ENCODE data around the gene GRB2.
"Not testable (repeated sequence)": the region's sequence is repeated elsewhere in the genome, so short reads cannot be mapped to it uniquely, and the experiment has no call there.

The GRB2 gene

DNA sequence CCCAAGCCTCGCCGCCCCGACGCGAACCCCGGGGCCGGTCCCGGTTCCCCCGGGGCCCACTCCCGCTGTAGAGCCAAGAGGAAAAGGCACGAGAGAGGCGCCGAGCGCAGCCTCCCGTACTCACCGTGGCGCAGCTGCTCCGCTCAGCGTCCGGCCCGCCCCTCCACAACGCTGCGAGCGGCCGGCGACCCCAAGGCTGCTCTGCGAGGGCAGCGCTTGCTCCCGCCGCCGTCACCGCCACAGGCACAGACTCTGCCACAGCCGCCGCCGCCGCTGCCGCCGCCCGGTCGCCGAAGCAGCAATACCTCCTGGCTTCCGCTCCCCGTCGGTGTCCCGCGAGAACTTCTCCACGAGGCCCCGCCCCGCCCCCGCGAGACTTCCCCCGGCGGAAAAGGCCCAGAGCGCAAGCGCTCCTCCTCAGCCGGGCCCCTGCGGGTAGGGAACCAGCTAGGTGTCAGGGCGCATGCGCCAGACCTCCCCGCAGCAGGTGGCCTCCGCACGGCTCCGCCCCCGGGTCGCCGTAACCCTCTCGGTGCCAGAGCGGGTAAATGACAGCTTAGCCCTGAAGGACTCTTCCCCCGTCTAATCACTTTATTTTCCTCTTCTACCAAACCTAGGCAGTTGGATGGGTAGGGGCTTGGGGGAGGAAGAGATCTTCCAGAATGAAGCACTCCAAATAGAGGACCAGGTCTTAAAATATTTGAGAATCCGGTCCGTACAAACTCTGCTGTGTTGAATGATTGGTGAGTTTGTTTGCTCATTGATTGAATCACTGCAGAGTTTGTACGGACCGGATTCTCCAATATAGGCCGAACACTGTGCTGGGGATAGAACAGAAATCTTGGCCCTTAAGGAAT lies at the start of gene GRB2:
Gene GRB2 (minus strand): TSS at position 314 of the 857 bp plus-strand sequence. CDS start 12,050 bp downstream, outside the sequence.
- peak; percentile 93 to 100 (median 99) for DNase-seq
- intact Hi-C loops (cut with DNase I) = loop anchor here (2.0 kb wide), 1 partner anchor 83 kb away; no protein-coding TSS in a partner anchor

DNA sequence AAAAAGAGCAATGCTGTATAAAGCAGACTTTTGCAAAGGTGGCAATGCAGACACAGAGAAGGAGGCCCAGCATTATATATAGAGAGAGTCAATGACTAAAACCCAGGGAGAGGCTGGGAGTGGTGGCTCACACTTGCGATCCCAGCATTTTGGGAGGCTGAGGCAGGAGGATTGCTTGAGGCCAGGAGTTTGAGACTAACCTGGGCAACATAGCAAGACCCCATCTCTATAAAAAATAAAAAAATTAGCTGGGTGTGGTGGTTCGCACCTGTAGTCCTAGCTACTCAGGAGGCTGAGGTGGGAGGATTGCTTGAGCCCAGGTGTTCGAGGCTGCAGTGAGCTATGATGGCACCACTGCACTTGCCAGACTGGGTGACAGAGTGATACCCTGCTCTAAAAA lies 49.2 kb upstream of the GRB2 start:
- intact Hi-C loops (cut with DNase I) = loop anchor here (5.0 kb wide), 1 partner anchor 63 kb away; the partner anchor contains the start of genes CASKIN2 and TSEN54
- not testable (repeated sequence) for DNase-seq

DNA sequence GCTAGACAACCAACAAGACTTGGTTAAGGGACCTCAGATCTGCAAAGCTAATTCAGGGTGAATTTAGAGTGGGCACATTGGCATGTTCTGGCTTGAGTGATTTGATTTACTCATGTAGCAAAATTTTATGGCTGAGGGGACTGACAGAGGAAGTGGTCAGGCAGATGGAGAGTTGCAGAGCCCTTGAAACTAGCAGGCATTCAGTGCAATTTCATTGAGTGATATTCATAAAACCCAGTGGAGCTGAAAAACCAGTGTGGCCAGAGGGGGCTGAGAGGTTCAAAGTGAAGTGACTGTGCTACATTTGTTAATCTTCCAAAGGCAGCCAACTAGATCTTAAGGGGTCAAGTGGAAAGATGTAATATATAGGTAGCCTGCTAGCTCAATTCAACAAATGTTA lies 48.7 kb upstream of the GRB2 start:
- intact Hi-C loops (cut with DNase I) = no loop called here
- DNase-seq = no peak

DNA sequence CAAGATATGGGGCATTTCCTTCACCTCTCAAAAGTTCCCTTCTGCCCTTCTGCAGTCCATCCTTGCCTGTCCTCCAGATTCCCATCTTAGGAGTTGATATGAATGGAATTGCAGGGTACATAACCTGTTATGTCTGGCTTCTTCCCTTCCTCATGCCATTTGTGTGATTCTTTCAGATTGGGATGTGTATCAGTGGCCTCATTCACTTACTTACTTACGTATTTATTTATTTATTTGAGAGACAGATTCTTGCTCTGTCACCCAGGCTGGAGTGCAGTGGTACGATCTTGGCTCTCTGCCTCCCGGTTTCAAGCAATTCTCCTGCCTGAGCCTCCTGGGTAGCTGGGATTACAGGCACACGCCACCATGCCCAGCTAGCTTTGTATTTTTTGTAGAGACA lies 44.8 kb upstream of the GRB2 start:
- no peak for DNase-seq
- intact Hi-C loops (cut with DNase I) = no loop called here

DNA sequence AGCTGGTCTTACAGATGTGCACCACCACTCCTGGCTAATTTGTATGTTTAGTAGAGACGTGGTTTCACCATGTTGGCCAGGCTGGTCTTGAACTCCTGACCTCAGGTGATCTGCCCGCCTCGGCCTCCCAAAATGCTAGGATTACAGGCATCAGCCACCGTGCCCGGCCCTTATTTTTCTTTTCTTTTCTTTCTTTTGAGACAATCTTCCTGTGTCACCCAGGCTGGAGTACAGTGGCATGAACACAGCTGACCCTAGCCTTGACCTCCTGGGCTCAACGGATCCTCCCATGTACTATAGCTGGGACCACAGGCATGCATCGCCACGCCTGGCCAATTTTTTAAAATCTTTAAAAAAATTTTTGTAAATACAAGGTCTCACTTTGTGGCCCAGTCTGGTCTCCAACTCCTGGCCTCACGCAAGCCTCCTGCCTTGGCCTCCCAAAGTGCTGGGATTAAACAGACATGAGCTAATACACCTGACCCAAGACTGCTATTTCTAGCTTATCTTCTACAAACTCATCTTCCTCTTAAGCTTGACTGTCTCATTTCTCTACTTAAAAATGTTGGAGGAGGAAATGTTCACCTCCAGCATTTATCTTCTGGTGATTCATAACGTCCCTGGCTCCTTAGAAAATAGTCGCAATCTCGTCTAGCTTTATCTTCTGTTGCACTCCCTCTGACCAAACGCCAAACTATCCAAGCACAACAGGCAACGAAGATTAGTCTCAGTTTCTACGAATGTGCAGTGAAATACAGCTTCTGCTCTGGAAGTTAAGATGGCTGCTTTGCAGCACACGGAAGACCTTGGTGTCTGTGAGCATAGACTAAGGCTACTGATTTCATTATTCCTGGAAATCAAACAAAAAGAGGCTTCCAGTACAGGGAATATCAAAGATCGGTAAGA lies 42.7 kb upstream of the GRB2 start:
- intact Hi-C loops (cut with DNase I) = no loop called here
- no peak for DNase-seq

DNA sequence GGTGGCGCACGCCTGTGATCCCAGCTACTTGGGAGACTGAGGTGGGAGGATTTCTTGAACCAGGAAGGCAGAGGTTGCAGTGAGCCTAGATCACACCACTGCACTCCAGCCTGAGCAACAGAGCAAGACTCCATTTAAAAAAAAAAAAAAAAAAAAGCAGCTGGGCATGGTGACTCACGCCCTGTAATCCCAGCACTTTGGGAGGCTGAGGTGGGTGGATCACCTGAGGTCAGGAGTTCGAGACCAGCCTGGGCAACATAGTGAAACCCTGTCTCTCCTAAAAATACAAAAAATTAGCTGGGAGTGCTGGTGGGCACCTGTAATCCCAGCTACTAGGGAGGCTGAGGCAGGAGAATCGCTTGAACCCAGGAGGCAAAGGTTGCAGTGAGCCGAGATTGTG lies 40.4 kb upstream of the GRB2 start:
- DNase-seq; intact Hi-C loops (cut with DNase I): not testable (repeated sequence)

DNA sequence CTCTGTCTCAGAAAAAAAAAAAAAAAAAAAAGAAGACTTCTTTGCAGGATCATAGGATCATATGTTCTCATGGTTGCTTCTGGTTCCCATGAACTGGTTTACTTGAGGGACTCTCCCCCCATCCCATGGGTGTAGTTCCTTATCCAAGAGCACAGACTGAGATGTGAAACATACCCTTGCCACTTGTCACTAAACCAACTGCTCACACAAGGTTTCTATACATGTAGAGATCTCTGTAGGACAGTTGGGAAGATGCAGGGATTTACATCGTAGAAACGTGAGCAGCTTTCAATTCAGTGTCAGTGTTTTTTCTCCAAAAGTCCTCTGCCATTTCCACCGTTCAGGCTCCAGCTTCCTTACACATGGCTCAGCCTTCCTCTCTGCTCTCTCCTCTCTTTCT lies 39.8 kb upstream of the GRB2 start:
- intact Hi-C loops (cut with DNase I) = no loop called here

DNA sequence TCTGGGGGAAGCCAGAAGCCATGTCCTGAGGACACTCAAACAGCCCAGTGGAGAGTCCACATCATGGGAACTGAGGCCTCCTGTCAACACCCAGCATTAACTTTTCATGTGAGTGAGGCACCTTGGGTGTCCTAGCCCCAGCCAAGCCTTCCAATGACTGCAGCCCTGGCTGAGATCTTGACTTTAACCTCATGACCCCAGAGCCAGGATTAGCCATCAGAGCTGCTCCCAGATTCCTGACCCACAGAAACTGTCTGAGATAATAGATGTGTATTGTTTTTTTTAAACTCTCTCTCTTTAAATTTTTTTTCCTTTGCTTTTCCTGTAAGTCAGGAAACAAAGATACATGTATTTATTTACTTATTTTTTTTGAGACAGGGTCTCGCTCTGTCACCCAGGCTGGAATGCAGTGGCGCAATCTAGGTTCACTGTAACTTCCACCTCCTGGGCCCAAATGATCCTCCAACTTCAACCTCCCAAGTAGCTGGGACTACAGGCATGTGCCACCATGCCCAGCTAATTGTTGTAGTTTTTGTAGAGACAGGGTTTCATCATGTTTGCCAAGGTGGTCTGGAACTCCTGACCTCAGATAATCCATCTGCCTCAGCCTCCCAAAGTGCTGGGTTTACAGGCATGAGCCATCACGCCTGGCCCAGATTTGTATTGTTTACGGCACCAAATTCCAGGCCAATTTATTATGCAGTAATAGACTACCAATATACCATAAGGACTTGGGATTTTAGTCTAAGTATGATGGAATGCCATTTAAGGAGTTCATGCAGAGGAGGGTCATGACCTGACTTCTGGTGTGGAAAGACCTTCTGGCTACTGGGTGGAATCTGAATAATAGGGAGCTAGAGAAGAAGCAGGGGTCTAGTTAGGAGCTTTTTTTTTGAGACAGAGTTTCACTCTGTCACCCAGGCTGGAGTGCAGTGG lies 37.0 kb upstream of the GRB2 start:
- DNase-seq = no peak
- intact Hi-C loops (cut with DNase I) = no loop called here

More for the DNA sequence above, 39.8 kb upstream of the GRB2 start:
- no peak for DNase-seq

DNA sequence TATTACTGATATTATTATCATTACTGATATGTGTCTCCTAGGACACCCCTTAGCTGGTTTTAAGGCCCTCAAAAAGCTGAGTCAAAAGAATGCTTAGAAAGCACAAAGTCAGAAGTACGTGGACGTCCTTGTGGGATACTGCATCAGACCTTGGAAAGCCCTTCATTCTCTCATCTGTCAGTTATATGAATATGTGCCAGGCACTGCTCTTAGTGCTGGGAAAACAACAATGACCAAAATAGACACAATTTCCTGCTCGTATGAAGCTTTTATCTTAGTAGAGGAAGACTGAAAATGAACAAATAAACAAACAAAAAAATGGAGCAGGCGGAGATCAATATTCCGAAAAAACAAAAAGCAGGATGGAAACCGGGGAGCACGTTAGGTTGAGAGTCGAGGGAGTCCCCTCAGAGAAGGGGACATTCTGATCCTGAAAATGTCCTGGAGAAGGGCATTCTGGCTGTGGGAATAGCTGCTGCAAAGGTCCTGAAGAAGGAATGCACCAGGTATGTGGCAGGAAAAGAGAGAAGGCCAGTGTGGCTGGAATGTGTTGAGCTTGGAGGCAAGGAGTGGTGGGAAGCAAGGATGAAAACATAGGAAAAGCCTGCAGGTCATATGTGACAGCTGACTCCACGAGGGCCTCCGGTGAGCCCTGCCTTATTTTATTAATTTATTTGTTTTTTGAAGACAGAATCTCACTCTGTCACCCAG lies 35.4 kb upstream of the GRB2 start:
- intact Hi-C loops (cut with DNase I) = no loop called here

DNA sequence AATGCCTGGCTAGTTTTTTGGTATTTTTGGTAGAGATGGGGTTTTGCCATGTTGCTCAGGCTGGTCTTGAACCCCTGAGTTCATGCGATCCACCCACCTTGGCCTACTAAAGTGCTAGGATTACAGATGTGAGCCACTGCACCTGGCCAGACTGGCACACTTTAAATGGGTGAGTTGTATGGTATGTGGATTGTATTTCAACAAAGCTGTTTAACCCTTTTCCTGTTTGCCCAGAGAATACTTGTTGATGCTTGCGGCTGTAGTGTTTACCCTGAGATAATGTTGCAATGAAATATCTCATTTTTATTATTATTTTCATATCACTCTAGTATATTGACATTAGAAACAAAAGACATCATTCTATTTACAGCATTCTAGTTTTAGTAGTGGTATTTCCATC lies 33.8 kb upstream of the GRB2 start:
- intact Hi-C loops (cut with DNase I) = no loop called here

More for the DNA sequence above, 35.4 kb upstream of the GRB2 start:
- DNase-seq = no peak

DNA sequence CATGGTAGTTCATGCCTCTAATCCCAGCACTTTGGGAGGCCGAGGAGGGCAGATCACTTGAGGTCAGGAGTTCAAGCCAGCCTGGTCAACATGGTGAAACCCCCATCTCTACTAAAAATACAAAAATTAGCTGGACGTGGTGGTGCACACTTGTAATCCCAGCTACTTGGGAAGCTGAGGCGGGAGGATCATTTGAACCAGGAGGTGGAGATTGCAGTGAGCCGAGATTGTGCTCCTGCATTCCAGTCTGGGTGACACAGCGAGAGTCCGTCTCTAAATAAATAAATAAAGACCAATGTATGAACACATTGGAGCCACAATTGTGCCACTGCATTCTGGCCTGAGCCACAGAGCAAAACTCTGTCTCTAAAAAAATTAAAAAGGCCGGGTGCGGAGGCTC lies 31.9 kb upstream of the GRB2 start:
- DNase-seq; intact Hi-C loops (cut with DNase I): not testable (repeated sequence)

More for the DNA sequence above, 33.8 kb upstream of the GRB2 start:
- no peak for DNase-seq

DNA sequence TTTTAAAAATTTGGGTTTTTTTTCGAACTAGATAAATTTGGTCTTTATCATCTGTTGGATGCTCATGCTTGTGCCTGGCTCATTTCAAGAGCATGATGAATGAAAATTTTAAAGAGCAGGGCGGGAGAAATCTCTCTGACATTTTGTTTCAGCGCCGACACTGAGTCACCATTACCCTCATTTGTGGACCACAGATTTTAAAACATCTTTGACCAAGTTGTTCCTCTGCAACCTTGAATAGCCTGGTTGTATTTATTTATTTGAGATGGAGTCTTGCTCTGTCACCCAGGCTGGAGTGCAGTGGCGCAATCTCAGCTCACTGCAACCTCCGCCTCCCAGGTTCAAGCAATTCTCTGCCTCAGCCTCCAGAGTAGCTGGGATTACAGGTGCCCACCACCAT lies 29.0 kb upstream of the GRB2 start:
- intact Hi-C loops (cut with DNase I); DNase-seq: not testable (repeated sequence)

DNA sequence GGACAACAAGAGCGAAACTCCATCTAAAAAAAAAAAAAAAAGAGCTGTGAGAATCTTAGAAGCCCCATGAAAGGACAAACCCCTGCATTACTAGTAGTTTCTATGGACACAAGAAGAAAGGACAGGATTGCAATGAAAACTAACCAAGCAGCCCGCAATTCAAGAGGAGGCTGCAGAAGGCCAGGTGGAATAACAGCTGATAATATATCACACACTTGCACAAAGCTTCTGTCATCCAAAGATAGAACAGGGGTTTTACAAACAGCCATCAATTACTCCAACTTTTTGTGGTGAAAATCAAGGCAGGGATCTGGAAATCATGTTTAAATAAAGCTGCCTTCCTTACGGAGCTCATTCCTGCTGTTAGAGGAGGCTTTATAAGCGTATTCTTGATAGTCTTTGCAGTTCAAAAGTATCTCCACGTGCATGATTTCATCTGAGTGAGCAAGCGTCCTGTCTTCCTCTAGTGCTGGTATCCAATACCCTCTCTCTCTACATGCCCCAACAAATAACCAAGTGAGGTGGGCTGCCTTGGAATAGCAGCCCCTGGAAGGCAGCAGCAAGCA lies 27.8 kb upstream of the GRB2 start:
- no peak for DNase-seq

DNA sequence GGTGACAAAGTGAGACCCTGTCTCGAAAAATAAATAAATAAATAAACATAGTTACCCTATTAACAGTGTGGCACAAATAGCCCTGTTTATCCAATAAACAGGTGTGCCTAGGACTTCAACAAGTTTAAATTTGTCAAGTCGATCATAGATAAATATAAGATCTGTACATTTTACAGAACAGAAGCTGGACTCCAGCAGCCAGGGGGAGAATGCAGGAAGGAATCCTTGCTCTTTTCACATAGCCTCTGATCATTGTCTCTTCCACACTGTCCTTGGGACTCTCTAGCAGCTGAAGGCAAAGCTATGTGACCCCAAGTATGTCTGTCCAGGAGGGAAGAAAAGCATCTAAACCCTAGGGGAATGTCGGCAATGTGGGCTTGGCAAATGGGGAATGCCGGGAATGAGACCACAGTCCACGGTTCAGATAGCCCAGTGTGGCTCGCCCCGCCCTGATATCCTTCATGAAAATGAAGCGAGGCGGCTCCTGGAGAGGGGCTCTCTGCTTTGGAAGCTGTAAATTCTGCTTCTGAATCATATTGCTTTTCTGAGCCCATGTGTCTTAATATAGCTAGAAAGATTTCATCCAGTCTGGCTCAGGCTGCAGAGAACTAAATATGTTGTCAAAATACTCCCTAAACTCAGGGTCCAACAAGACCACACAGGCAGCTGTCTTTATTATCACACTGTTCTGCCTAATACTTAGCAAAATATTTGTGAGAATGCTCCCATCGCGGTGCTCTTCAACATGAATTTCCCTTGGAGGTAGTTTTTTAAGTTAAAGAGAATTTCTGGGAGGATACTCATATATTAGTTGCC lies 24.9 kb upstream of the GRB2 start:
- intact Hi-C loops (cut with DNase I) = no loop called here
- no peak for DNase-seq

More for the DNA sequence above, 27.8 kb upstream of the GRB2 start:
- intact Hi-C loops (cut with DNase I) = no loop called here

DNA sequence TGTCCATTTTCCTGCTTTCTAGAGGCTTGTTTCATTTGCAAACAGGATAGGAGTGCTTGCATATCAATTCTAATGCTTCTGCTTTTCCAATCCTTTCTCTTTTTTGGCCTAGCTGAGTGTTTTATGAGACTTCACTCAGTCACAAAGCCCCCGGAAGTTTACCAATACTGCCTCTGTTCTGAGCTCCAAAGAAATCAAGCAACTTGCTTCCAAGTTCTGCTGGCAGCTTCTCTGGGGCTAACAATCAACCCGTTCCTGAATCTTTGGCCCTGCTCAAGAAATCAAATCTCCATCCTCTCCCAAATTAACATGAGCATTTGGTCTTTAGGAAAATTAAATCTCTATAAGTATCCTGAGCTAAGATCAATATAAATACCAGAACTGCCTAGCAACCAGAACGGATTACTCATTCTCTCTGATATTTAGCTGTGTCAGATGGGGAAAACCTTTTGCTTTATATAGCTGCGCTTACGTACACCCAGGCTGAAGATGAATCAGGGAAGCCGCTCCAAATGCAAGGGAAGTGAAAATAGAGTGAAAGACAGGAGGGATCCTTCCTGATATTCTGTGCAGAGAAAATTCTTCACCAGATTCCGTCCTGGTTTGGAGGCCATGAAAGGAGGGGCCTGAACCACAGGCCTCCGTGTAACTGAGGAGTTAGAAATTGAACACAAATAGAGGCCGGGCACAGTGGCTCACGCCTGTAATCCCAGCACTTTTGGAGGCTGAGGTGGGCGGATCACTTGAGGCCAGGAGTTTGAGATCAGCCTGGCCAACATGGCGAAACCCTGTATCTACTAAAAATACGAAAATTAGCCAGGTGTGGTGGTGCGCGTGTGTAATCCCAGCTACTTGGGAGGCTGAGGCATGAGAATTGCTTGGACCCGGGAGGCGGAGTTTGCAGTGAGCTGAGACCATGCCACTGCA lies 23.3 kb upstream of the GRB2 start:
- intact Hi-C loops (cut with DNase I) = loop anchor here (10.0 kb wide), 1 partner anchor 156 kb away; the partner anchor contains the start of gene MYO15B

DNA sequence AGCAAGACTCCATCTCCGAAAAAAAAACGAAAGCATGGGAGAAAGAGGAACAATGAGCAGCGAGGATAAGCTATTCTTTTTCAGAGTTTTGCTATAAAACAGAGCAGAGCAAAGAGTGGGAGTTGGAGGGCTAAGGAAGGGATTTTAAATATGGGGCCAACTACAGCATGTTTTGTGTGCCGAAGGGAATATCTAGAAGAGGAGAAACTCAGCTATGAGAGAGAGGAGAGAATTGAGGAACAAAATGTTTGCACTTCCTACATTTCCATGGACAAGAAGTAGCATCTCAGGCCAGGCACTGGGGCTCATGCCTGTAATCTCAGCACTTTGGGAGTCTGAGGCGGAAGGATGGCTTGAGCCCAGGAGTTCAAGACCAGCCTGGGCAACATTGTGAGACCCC lies 13.1 kb upstream of the GRB2 start:
- DNase-seq = no peak
- intact Hi-C loops (cut with DNase I) = no loop called here

More for the DNA sequence above, 23.3 kb upstream of the GRB2 start:
- peak in 25 of 42 donors; percentile 22 to 78 (median 38) for DNase-seq

Data from head of caudate nucleus (tissue), 42 donors.